Endodermal cell (in vitro differentiated cells): ENCODE data around the gene PTCRA. TPM values are rescaled to one million over a fixed set of nuclear protein-coding genes. Genes with fewer than 3 reads are reported as not detected.
A peak's percentile ranks its signal among the peaks of the same experiment; 100 is the strongest.

ENCODE experiments used
- DNase-seq: peaks from one replicate; pipeline ENCODE4 v3.0.0-alpha.2; 2017
- H3K27ac ChIP-seq: 2 replicates; pipeline ENCODE4 v1.5.1; 2013; ENCODE audit warnings: mild to moderate bottlenecking, low read depth, low read length, moderate library complexity
- H3K27me3 ChIP-seq: 2 replicates; pipeline ENCODE4 v1.6.1; 2013; ENCODE audit warnings: mild to moderate bottlenecking, low read length, moderate library complexity; ENCODE audit not compliant: insufficient read depth, control insufficient read depth, poor library complexity, severe bottlenecking
- H3K36me3 ChIP-seq: 2 replicates; pipeline ENCODE4 v1.7.0; 2013; ENCODE audit warnings: mild to moderate bottlenecking, low read length, moderate library complexity; ENCODE audit not compliant: control insufficient read depth, insufficient read depth
- H3K4me1 ChIP-seq: one replicate; pipeline ENCODE4 v1.7.0; 2013; ENCODE audit warnings: low read length; ENCODE audit not compliant: control insufficient read depth, insufficient read depth
- H3K4me3 ChIP-seq: 2 replicates; pipeline ENCODE4 v1.5.1; 2013; ENCODE audit warnings: mild to moderate bottlenecking, low read length, moderate library complexity
- H3K9ac ChIP-seq: 2 replicates; pipeline ENCODE4 v1.6.1; 2013; ENCODE audit warnings: mild to moderate bottlenecking, low read length, moderate library complexity; ENCODE audit not compliant: poor library complexity, severe bottlenecking; ENCODE audit errors: extremely low read depth
- H3K9me3 ChIP-seq: 2 replicates; pipeline ENCODE4 v1.6.1; 2013; ENCODE audit warnings: mild to moderate bottlenecking, low read length, moderate library complexity; ENCODE audit not compliant: control insufficient read depth
- H3K27ac Mint-ChIP-seq: 2 replicates; pipeline ENCODE4 v1.8.0; 2020; ENCODE audit warnings: mixed read lengths
- H3K27me3 Mint-ChIP-seq: 2 replicates; pipeline ENCODE4 v1.8.0; 2021; ENCODE audit warnings: mild to moderate bottlenecking, mixed read lengths; ENCODE audit not compliant: insufficient read depth
- H3K36me3 Mint-ChIP-seq: 2 replicates; pipeline ENCODE4 v1.8.0; 2020; ENCODE audit warnings: low read depth, mixed read lengths
- H3K4me1 Mint-ChIP-seq: 2 replicates; pipeline ENCODE4 v1.8.0; 2020; ENCODE audit warnings: mixed read lengths
- H3K4me3 Mint-ChIP-seq: 2 replicates; pipeline ENCODE4 v1.8.0; 2020; ENCODE audit warnings: mild to moderate bottlenecking, moderate library complexity, mixed read lengths
- H3K9me3 Mint-ChIP-seq: 2 replicates; pipeline ENCODE4 v1.8.0; 2020; ENCODE audit warnings: mild to moderate bottlenecking, mixed read lengths
- WGBS, 2 experiments: methylation state at CpG; one replicate each; pipeline versions ENCODE4 v1.1.5 to v1.1.7; 2013; ENCODE audit warnings: missing lambda C conversion rate in 2 of 2, mixed read lengths in 1 of 2; ENCODE audit not compliant: insufficient coverage in 1 of 2, insufficient read length in 1 of 2; 5-methylcytosine and 5-hydroxymethylcytosine counted together
- total RNA-seq, 2 donors: library from RNA; stranded (reverse); fragmentation: NEBNext Ultra II Directional in 1 of 2; extraction: Animal tissue kit (Norgen Biotek cat#: 25700) in 1 of 2; gene quantifications; 2 replicates in 1 of 2; 3 replicates in 1 of 2; pipeline ENCODE4 v1.2.1, GENCODE V29; 2021
- TF ChIP-seq, protein P1 (sequence below): fragments of 200-600 bp; sonication (generic); conservative IDR thresholded peaks from 2 replicates; pipeline ENCODE4 v1.5.0; 2021; ENCODE audit warnings: antibody characterized with exemption, mild to moderate bottlenecking

Gene PTCRA
- total RNA-seq, 2 donors from 2014 or later = not detected

GRCh38 chr6:42896178-42896719, 19.6 kb upstream of the PTCRA start:
- TF ChIP-seq, protein P1, sequence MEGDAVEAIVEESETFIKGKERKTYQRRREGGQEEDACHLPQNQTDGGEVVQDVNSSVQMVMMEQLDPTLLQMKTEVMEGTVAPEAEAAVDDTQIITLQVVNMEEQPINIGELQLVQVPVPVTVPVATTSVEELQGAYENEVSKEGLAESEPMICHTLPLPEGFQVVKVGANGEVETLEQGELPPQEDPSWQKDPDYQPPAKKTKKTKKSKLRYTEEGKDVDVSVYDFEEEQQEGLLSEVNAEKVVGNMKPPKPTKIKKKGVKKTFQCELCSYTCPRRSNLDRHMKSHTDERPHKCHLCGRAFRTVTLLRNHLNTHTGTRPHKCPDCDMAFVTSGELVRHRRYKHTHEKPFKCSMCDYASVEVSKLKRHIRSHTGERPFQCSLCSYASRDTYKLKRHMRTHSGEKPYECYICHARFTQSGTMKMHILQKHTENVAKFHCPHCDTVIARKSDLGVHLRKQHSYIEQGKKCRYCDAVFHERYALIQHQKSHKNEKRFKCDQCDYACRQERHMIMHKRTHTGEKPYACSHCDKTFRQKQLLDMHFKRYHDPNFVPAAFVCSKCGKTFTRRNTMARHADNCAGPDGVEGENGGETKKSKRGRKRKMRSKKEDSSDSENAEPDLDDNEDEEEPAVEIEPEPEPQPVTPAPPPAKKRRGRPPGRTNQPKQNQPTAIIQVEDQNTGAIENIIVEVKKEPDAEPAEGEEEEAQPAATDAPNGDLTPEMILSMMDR = no peak
- Mint-ChIP-seq H3K9me3 (no peaks in the 10 kb centered on the region), H3K27me3 (no peaks in the 10 kb centered on the region)

DNA sequence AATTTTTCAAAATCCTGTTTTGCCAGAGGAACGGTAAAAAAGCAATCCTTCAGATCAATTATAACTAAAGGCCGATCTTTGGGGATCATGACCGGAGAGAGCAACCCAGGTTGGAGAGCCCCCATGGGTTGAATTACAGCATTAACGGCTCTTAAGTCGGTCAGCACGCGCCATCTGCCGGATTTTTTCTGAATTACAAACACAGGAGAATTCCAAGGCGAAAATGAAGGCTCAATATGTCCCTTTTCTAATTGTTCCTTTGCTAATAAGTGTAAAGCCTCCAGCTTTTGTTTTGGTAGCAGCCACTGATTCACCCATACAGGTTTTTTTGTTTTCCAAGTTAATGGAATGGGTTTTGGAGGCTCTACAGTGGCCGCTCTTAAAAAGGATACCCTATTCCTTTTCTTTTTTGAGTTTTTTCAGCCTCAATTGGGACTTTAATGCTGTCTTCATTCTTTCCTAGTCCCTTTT, 16.9 kb upstream of the PTCRA start:
- H3K4me3 Mint-ChIP-seq = no peak overlapping the region
- no peak overlapping the region for H3K27ac ChIP-seq
- 15 to 17% methylated on average over 10 of the region's 10 CpGs for WGBS, 2 experiments

More at GRCh38 chr6:42896178-42896719, 19.6 kb upstream of the PTCRA start:
- Mint-ChIP-seq H3K27ac (no peak overlapping the region), H3K4me3 (no peak overlapping the region), H3K36me3 (no peaks in the 10 kb centered on the region), H3K4me1 (peaks cover 20% of the 10 kb centered on the region)
- Histone ChIP-seq H3K9me3 (no peaks in the 10 kb centered on the region), H3K9ac (no peak overlapping the region), H3K27me3 (no peaks in the 10 kb centered on the region), H3K36me3 (no peaks in the 10 kb centered on the region), H3K27ac (no peak overlapping the region), H3K4me3 (no peak overlapping the region), H3K4me1 (peaks cover 11% of the 10 kb centered on the region)
- WGBS, 2 experiments = 93 to 97% methylated on average over 8 to 10 of the region's 10 CpGs
- DNase-seq = no peak

DNA sequence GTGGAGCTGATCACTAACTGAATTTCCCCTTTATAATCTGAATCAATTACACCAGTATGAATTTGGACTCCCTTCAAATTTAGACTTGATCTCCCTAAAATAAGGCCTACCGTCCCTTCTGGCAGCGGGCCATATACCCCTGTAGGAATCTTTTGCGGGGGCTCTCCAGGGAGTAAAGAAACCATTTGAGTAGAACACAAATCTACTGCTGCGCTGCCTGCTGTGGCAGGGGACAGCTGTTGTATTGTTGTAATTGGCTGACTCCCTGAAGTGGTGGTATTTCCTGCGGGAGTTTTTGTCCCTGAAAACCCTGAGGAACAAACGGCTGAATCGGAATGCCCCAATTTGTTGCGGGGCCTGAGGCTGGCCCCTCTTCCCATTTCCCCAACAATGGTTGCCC, 16.0 kb upstream of the PTCRA start:
- Mint-ChIP-seq H3K9me3 (no peaks in the 10 kb centered on the region), H3K36me3 (no peaks in the 10 kb centered on the region), H3K4me3 (no peak overlapping the region), H3K27ac (no peak overlapping the region), H3K27me3 (no peaks in the 10 kb centered on the region), H3K4me1 (peaks cover 33% of the 10 kb centered on the region)
- H3K4me3 ChIP-seq = no peak overlapping the region
- TF ChIP-seq, protein P1 = no peak
- 25 to 44% methylated on average over 7 to 8 of the region's 8 CpGs for WGBS, 2 experiments
- H3K4me1 ChIP-seq = peaks cover 11% of the 10 kb centered on the region
- no peak overlapping the region for H3K27ac ChIP-seq
- no peaks in the 10 kb centered on the region for H3K36me3 ChIP-seq
- no peaks in the 10 kb centered on the region for H3K27me3 ChIP-seq
- no peak for DNase-seq
- no peaks in the 10 kb centered on the region for H3K9me3 ChIP-seq
- H3K9ac ChIP-seq = no peak overlapping the region

More for the DNA sequence above, 16.9 kb upstream of the PTCRA start:
- H3K9me3 ChIP-seq = no peaks in the 10 kb centered on the region
- H3K27me3 ChIP-seq = no peaks in the 10 kb centered on the region
- TF ChIP-seq, protein P1 = peak; percentile 79
- Mint-ChIP-seq H3K4me1 (peaks cover 37% of the 10 kb centered on the region), H3K9me3 (no peaks in the 10 kb centered on the region), H3K36me3 (no peaks in the 10 kb centered on the region), H3K27ac (no peak overlapping the region), H3K27me3 (no peaks in the 10 kb centered on the region)
- no peaks in the 10 kb centered on the region for H3K36me3 ChIP-seq
- H3K9ac ChIP-seq = no peak overlapping the region
- H3K4me3 ChIP-seq = no peak overlapping the region
- peak; percentile 85 for DNase-seq
- peaks cover 11% of the 10 kb centered on the region for H3K4me1 ChIP-seq
